Measurements from ENCODE around the gene SERTAD2.

The SERTAD2 gene

GRCh38 chr2:64627860-64628841, 25.6 kb downstream of the SERTAD2 start:
- no peak for DNase-seq

- DNase-seq = peak in 11 of 14 donors; percentile 17 to 81 (median 54)
Observed at GRCh38 chr2:64626963-64627760, 26.6 kb downstream of the SERTAD2 start.

GRCh38 chr2:64626146-64626809, 27.4 kb downstream of the SERTAD2 start:
- DNase-seq = no peak

- DNase-seq = no peak
Observed at GRCh38 chr2:64625299-64626145, 28.2 kb downstream of the SERTAD2 start.

- DNase-seq = no peak
Observed at GRCh38 chr2:64624862-64625261, 28.9 kb downstream of the SERTAD2 start.

GRCh38 chr2:64624108-64624610, 29.6 kb downstream of the SERTAD2 start:
- no peak for DNase-seq

GRCh38 chr2:64623242-64623850, 30.4 kb downstream of the SERTAD2 start:
- DNase-seq = no peak

GRCh38 chr2:64622443-64623241, 31.1 kb downstream of the SERTAD2 start:
- no peak for DNase-seq

- no peak for DNase-seq
Observed at GRCh38 chr2:64620661-64621060, 33.1 kb downstream of the SERTAD2 start.

GRCh38 chr2:64617631-64618151, 36.0 kb downstream of the SERTAD2 start:
- peak in 4 of 14 donors; percentile 14 to 42 (median 22) for DNase-seq

- no peak for DNase-seq
Observed at GRCh38 chr2:64615844-64616536, 37.7 kb downstream of the SERTAD2 start.

- DNase-seq = no peak
Observed at GRCh38 chr2:64615192-64615763, 38.4 kb downstream of the SERTAD2 start.

- DNase-seq = no peak
Observed at GRCh38 chr2:64613276-64613675, 40.4 kb downstream of the SERTAD2 start.

GRCh38 chr2:64612575-64613195, 41.0 kb downstream of the SERTAD2 start:
- no peak for DNase-seq

GRCh38 chr2:64610316-64610855, 43.3 kb downstream of the SERTAD2 start:
- DNase-seq = no peak

GRCh38 chr2:64609942-64610281, 43.8 kb downstream of the SERTAD2 start:
- DNase-seq = no peak

- DNase-seq = peak in 7 of 14 donors; percentile 20 to 67 (median 54)
Observed at GRCh38 chr2:64609227-64609941, 44.3 kb downstream of the SERTAD2 start.

- DNase-seq = peak in 2 of 14 donors; percentile 39 to 54
Observed at GRCh38 chr2:64608867-64609226, 44.9 kb downstream of the SERTAD2 start.

All from C1 segment of cervical spinal cord (tissue), 14 donors.